AG09319 (cell line): ENCODE data around the gene ANXA11.

ENCODE experiments used
- DNase-seq: peaks from one replicate; pipeline ENCODE4 v3.0.0-alpha.2; 2010; ENCODE audit warnings: low read depth; ENCODE audit errors: extremely low read depth
- CTCF ChIP-seq: IDR thresholded peaks from 2 replicates; pipeline ENCODE4 v1.5.1; 2011; ENCODE audit warnings: low read depth, mild to moderate bottlenecking, inconsistent platforms, low read length, moderate library complexity

The ANXA11 gene

DNA sequence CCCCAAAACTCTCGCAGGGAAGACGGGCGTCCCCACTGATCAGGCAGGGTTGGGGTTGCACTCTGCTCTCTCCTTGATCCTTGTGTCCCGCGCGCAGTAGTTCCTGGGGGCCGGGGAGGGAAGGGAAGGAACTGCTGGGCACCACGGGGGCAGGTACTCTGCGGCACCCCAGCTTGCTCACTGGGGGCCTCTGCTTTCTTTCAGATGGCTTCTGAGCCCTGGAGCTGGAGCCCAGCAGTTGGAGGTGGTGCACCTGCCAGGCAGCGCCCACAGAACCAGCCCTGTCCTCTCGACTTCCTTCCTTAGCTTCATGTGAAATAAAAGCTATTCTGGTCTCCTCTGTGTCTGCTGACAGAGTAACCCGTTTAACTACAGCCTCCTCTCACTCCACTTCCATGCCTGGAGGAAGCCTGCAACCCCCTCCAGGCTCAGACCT is 60.6 kb downstream of the ANXA11 start:
- no peak for TF ChIP-seq CTCF
- DNase-seq, result no peak

- no peak for TF ChIP-seq CTCF
- no peak for DNase-seq
These were observed 61.2 kb downstream of the ANXA11 start for GRCh38 chr10:80144067-80144695.

DNA sequence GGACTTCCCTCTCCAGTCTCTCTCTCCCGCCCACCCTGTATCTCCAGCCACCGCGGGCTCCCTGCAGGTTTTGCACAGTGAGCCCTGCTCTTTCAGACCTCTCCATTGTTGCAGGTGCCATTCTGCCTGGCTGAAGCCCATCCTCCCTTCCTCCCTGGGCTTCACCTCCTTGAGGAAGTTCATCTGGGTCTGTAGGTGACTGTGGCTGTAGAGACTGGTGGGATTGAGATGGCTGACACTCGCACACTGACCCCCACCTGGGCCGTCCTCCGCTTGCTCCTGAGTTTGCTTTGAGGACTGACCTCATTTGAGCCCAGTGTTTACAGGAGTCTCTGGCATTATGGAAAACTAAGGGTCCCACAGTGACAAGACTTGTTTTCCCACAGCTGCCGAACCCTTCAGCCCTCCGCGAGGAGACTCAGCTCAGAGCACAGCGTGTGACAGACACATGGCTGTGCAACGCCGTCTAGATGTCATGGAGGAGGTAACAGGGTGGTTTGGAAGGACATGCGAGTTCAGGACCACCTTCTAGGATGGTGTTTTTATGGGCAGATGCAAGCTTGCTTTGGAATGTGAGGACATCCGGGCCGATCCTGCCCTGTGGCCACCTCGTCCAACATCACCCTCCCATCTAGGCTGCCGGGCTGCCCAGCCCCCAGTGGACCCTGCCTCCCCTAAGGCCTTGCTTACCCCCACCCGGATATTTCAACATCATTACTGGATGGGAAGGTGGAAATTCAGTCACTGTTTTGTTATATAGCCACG is 63.5 kb downstream of the ANXA11 start:
- TF ChIP-seq CTCF, result no peak
- DNase-seq, result no peak

- no peak for TF ChIP-seq CTCF
- DNase-seq, result no peak
These were observed 65.1 kb downstream of the ANXA11 start for GRCh38 chr10:80140251-80140650.

GRCh38 chr10:80139265-80139664 is 66.1 kb downstream of the ANXA11 start:
- DNase-seq, result no peak
- TF ChIP-seq CTCF, result no peak

DNA sequence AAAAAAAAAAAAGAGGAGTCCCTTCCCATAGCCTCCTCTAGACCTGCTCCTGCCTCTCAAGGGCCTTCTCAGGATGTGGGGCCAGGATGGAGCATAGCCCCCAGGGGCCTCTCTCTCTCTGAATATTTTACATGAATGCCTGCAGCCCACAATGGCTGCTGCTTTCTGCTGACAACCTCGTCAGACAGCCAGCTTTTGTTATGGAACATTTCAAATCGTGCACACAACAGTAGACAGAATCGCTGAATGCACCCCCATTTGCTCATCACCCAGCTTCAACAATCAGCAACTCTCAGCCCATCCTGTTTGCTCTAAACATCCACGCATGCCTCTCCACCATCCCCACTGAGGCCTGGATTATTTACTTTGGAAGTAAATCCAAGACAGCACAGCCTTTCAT is 67.4 kb downstream of the ANXA11 start:
- TF ChIP-seq CTCF, result no peak
- no peak for DNase-seq
